Measurements from ENCODE around the gene NFATC3. TPM values are rescaled to one million over a fixed set of nuclear protein-coding genes. Genes with fewer than 3 reads are reported as not detected.

NFATC3 gene
- total RNA-seq, 2 experiments from 2014 or later, result 84.8 to 94.4 TPM

DNA sequence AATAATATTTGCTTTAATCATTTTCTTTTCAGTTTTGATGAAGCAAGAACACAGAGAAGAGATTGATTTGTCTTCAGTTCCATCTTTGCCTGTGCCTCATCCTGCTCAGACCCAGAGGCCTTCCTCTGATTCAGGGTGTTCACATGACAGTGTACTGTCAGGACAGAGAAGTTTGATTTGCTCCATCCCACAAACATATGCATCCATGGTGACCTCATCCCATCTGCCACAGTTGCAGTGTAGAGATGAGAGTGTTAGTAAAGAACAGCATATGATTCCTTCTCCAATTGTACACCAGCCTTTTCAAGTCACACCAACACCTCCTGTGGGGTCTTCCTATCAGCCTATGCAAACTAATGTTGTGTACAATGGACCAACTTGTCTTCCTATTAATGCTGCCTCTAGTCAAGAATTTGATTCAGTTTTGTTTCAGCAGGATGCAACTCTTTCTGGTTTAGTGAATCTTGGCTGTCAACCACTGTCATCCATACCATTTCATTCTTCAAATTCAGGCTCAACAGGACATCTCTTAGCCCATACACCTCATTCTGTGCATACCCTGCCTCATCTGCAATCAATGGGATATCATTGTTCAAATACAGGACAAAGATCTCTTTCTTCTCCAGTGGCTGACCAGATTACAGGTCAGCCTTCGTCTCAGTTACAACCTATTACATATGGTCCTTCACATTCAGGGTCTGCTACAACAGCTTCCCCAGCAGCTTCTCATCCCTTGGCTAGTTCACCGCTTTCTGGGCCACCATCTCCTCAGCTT lies 105.8 kb downstream of the NFATC3 start:
- Histone ChIP-seq H3K27me3 (ENCODE audit: control insufficient read depth in 1 of 2, insufficient read depth in 2 of 2, low read length in 2 of 2) (no peaks in the 10 kb centered on the region), H3K9me3 (ENCODE audit: control insufficient read depth in 1 of 2, insufficient read depth in 1 of 2, low read length in 2 of 2) (no peaks in the 10 kb centered on the region), H3K36me3 (ENCODE audit: insufficient read depth, low read length) (peaks cover 77% of the 10 kb centered on the region), H3K4me1 (ENCODE audit: insufficient read depth, low read length) (no peaks in the 10 kb centered on the region), H3K27ac (ENCODE audit: low read depth in 1 of 2, low read length in 2 of 2) (no peak overlapping the region), H3K4me3 (ENCODE audit: low read length) (no peak overlapping the region)
- intact Hi-C loops (cut with DNase I, micrococcal nuclease), result no loop called here
- CTCF ChIA-PET, result interaction anchor here (1.6 kb wide), 1 partner anchor 12 kb away, joined by 4 read pairs; no protein-coding TSS in a partner anchor
- H3K27me3 Mint-ChIP-seq, result no peaks in the 10 kb centered on the region
- DNase-seq (no peak), ATAC-seq (ENCODE audit: poor library complexity) (no peak)
- H3K4me3 Mint-ChIP-seq, result no peak overlapping the region
- H3K9me3 Mint-ChIP-seq, result no peaks in the 10 kb centered on the region
- TF ChIP-seq, protein P1, sequence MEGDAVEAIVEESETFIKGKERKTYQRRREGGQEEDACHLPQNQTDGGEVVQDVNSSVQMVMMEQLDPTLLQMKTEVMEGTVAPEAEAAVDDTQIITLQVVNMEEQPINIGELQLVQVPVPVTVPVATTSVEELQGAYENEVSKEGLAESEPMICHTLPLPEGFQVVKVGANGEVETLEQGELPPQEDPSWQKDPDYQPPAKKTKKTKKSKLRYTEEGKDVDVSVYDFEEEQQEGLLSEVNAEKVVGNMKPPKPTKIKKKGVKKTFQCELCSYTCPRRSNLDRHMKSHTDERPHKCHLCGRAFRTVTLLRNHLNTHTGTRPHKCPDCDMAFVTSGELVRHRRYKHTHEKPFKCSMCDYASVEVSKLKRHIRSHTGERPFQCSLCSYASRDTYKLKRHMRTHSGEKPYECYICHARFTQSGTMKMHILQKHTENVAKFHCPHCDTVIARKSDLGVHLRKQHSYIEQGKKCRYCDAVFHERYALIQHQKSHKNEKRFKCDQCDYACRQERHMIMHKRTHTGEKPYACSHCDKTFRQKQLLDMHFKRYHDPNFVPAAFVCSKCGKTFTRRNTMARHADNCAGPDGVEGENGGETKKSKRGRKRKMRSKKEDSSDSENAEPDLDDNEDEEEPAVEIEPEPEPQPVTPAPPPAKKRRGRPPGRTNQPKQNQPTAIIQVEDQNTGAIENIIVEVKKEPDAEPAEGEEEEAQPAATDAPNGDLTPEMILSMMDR (IDR thresholded peaks at IDR 0.05), result no peak
- POLR2A ChIA-PET, result no interaction called here
- H3K36me3 Mint-ChIP-seq (ENCODE audit: low read depth), result peaks cover 75% of the 10 kb centered on the region
- H3K4me1 Mint-ChIP-seq (ENCODE audit: low read depth), result peaks cover 9% of the 10 kb centered on the region
- peak overlapping the region; percentile 31 for H3K27ac Mint-ChIP-seq

DNA sequence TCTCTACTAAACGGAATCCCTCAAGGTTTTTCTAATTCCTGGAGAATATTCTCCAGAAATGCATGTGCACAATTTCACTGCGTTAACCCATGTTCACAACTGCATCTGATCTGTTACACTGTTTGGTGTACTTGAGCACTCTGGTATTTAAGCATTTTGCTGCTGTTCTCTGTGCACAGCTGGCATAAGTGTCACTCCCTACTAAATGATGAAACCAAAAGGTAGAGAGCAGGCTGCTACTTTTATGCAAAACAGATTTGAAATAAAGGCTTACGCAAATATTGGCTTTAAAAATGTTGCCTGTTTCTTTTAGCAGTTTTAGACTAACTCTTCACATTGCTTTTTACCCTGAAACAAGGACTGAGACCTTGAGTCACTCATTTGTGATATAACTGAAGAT lies 109.1 kb downstream of the NFATC3 start:
- CTCF ChIA-PET, result interaction anchor here (0.9 kb wide), 1 partner anchor 100 kb away, joined by 3 read pairs; no protein-coding TSS in a partner anchor
- no peaks in the 10 kb centered on the region for H3K27me3 ChIP-seq (ENCODE audit: control insufficient read depth in 1 of 2, insufficient read depth in 2 of 2, low read length in 2 of 2)
- no peak overlapping the region for H3K27ac ChIP-seq (ENCODE audit: low read depth in 1 of 2, low read length in 2 of 2)
- Mint-ChIP-seq H3K27me3 (no peaks in the 10 kb centered on the region), H3K9me3 (no peaks in the 10 kb centered on the region), H3K27ac (peak overlapping the region; percentile 21), H3K4me3 (no peak overlapping the region), H3K36me3 (ENCODE audit: low read depth) (peaks cover 56% of the 10 kb centered on the region), H3K4me1 (ENCODE audit: low read depth) (peaks cover 9% of the 10 kb centered on the region)
- no peaks in the 10 kb centered on the region for H3K9me3 ChIP-seq (ENCODE audit: control insufficient read depth in 1 of 2, insufficient read depth in 1 of 2, low read length in 2 of 2)
- no peak overlapping the region for H3K4me3 ChIP-seq (ENCODE audit: low read length)
- TF ChIP-seq, protein P1 (IDR thresholded peaks at IDR 0.05), result no peak
- peaks cover 61% of the 10 kb centered on the region for H3K36me3 ChIP-seq (ENCODE audit: insufficient read depth, low read length)
- ATAC-seq (ENCODE audit: poor library complexity), result no peak
- no peak for DNase-seq
- intact Hi-C loops (cut with DNase I, micrococcal nuclease), result no loop called here
- POLR2A ChIA-PET, result no interaction called here
- no peaks in the 10 kb centered on the region for H3K4me1 ChIP-seq (ENCODE audit: insufficient read depth, low read length)

DNA sequence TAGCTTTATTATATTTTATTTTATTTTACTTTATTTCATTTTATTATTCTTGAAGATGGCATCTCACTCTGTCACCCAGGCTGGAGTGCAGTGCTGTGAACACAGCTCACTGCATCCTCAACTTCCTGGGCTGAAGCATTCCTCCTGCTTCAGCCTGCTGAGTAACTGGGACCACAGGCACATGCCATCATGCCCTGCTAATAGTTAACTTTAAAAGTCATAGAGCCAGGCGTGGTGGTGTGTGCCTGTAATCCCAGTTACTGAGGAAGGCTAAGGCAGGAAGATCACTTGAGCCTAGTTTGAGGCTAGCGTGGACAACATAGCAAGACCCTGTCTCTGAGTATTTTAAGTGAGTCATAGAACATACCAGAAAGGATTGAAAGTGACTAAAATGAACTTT lies 112.1 kb downstream of the NFATC3 start:
- Mint-ChIP-seq H3K27ac (no peak overlapping the region), H3K36me3 (ENCODE audit: low read depth) (peaks cover 51% of the 10 kb centered on the region), H3K27me3 (no peaks in the 10 kb centered on the region), H3K9me3 (no peaks in the 10 kb centered on the region), H3K4me3 (no peak overlapping the region), H3K4me1 (ENCODE audit: low read depth) (peaks cover 22% of the 10 kb centered on the region)
- intact Hi-C loops (cut with DNase I, micrococcal nuclease), result no loop called here
- ChIA-PET CTCF (interaction anchor here (0.7 kb wide), 1 partner anchor 104 kb away, joined by 3 read pairs; no protein-coding TSS in a partner anchor), POLR2A (no interaction called here)
- H3K27ac ChIP-seq (ENCODE audit: low read depth in 1 of 2, low read length in 2 of 2), result no peak overlapping the region
- no peaks in the 10 kb centered on the region for H3K27me3 ChIP-seq (ENCODE audit: control insufficient read depth in 1 of 2, insufficient read depth in 2 of 2, low read length in 2 of 2)
- H3K36me3 ChIP-seq (ENCODE audit: insufficient read depth, low read length), result peaks cover 46% of the 10 kb centered on the region
- DNase-seq, result no peak
- no peak for ATAC-seq (ENCODE audit: poor library complexity)
- no peak overlapping the region for H3K4me3 ChIP-seq (ENCODE audit: low read length)
- no peaks in the 10 kb centered on the region for H3K9me3 ChIP-seq (ENCODE audit: control insufficient read depth in 1 of 2, insufficient read depth in 1 of 2, low read length in 2 of 2)
- no peaks in the 10 kb centered on the region for H3K4me1 ChIP-seq (ENCODE audit: insufficient read depth, low read length)
- TF ChIP-seq, protein P1 (IDR thresholded peaks at IDR 0.05), result no peak
